Activated T-helper 17 cell treated with anti-CD3 and anti-CD28 coated beads, Interleukin-2, amount 50 U/mL, for 72 hours (primary cell): ENCODE measurements around the gene PSD. TPM values are rescaled to one million over a fixed set of nuclear protein-coding genes. Genes with fewer than 3 reads are reported as not detected.

Experiments
- ATAC-seq: fragments of 150-1000 bp; cut with Tn5 transposase; replicated peaks from 2 replicates; pipeline ENCODE4 v1.10.0; 2021; ENCODE audit warnings: mild to moderate bottlenecking, moderate library complexity
- H3K27ac Mint-ChIP-seq: one replicate; pipeline ENCODE4 v1.8.0; 2022; ENCODE audit warnings: mixed read lengths
- H3K27me3 Mint-ChIP-seq: one replicate; pipeline ENCODE4 v1.8.0; 2022; ENCODE audit warnings: mixed read lengths
- H3K36me3 Mint-ChIP-seq: one replicate; pipeline ENCODE4 v1.8.0; 2022; ENCODE audit warnings: low read depth, mild to moderate bottlenecking, mixed read lengths
- H3K4me1 Mint-ChIP-seq: one replicate; pipeline ENCODE4 v1.8.0; 2022; ENCODE audit warnings: mixed read lengths
- H3K4me3 Mint-ChIP-seq: one replicate; pipeline ENCODE4 v1.8.0; 2022; ENCODE audit warnings: mild to moderate bottlenecking, mixed read lengths
- H3K9me3 Mint-ChIP-seq: one replicate; pipeline ENCODE4 v1.8.0; 2022; ENCODE audit warnings: mixed read lengths
- total RNA-seq, 2 donors: library from RNA; stranded (reverse); gene quantifications; one replicate each; pipeline ENCODE4 v1.2.3, GENCODE V29; 2022

Gene PSD
- total RNA-seq, 2 donors from 2014 or later, result 3.0 to 8.0 TPM

DNA sequence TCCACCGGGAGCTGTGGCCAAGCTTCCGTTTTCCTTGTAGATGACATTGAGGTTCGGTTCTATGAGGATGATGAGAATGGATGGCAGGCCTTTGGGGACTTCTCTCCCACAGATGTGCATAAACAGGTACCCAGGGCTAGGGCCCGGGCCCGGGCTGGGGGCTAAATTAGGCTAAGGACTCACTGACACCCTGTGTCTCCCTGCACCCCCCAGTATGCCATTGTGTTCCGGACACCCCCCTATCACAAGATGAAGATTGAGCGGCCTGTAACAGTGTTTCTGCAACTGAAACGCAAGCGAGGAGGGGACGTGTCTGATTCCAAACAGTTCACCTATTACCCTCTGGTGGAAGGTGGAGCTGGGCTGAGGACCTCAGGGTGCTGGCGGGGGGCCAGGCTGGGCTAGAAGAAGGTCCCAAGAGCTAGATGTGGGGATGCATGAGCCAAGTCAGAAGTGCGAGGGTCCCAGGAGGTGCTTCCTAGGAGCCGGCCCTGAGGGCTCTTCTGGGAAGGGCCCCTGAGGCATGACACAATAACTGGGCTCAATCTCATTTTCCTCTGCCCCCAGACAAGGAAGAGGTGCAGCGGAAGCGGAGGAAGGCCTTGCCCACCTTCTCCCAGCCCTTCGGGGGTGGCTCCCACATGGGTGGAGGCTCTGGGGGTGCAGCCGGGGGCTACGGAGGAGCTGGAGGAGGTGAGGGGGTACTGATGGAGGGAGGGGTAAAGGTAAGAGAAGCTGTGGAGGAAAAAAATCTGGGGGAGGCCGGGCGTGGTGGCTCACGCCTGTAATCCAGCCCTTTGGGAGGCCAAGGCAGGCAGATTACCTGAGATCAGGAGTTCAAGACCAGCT is 20.2 kb downstream of the PSD start:
- Mint-ChIP-seq H3K4me1 (peaks cover 7% of the 10 kb centered on the region), H3K27me3 (no peaks in the 10 kb centered on the region), H3K4me3 (peak overlapping the region; percentile 98), H3K36me3 (peaks cover 86% of the 10 kb centered on the region), H3K27ac (peak overlapping the region; percentile 83), H3K9me3 (no peaks in the 10 kb centered on the region)
- no peak for ATAC-seq

DNA sequence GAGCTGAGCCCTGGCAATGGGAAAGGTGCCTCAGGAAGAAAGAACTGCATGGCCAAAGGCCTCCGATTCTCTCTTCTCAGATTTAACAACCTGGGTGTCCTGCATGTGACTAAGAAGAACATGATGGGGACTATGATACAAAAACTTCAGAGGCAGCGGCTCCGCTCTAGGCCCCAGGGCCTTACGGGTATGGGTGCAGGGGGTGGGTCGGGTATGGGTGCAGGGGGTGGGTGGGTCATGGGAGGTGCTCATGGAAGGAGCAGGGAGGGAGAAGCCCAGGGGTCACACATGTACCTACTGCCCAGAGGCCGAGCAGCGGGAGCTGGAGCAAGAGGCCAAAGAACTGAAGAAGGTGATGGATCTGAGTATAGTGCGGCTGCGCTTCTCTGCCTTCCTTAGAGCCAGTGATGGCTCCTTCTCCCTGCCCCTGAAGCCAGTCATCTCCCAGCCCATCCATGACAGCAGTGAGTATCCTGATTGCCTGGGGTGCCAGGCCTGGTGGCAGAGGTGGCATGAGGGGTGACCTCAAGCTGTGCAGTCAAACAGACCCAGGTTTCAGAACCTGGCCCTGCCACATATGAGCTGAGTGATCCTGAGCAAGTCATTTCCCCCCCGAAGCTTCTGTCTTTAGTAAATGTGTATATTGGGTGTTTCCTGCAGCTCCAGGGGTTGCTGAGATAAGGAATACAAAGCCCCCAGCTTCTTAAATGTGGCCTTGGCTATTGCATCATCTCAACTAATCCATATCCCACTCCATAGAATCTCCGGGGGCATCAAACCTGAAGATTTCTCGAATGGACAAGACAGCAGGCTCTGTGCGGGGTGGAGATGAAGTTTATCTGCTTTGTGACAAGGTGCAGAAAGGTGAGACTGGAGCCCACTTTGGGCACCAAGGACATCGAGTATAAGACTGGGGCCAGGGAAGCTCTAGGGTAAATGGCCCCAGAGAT is 21.1 kb downstream of the PSD start:
- Mint-ChIP-seq H3K27ac (peak overlapping the region; percentile 96), H3K4me1 (peaks cover 11% of the 10 kb centered on the region)

DNA sequence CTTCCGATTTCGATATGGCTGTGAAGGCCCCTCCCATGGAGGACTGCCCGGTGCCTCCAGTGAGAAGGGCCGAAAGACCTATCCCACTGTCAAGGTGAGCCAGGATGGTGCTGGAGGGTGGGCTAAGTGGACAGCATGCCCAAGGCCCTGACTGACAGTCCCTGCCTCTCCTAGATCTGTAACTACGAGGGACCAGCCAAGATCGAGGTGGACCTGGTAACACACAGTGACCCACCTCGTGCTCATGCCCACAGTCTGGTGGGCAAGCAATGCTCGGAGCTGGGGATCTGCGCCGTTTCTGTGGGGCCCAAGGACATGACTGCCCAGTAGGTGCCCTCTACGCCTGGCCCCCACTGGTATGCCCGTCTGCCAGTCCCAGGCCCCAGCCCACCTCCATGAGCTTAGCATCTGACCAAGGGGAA is 21.8 kb downstream of the PSD start:
- ATAC-seq, result no peak
- Mint-ChIP-seq H3K9me3 (no peaks in the 10 kb centered on the region), H3K4me3 (peak overlapping the region; percentile 98), H3K36me3 (peaks cover 77% of the 10 kb centered on the region), H3K4me1 (peaks cover 11% of the 10 kb centered on the region), H3K27me3 (no peaks in the 10 kb centered on the region), H3K27ac (peak overlapping the region; percentile 96)

More for the DNA sequence above, 21.1 kb downstream of the PSD start:
- no peak for ATAC-seq
- Mint-ChIP-seq H3K4me3 (peak overlapping the region; percentile 98), H3K9me3 (no peaks in the 10 kb centered on the region), H3K36me3 (peaks cover 84% of the 10 kb centered on the region), H3K27me3 (no peaks in the 10 kb centered on the region)

DNA sequence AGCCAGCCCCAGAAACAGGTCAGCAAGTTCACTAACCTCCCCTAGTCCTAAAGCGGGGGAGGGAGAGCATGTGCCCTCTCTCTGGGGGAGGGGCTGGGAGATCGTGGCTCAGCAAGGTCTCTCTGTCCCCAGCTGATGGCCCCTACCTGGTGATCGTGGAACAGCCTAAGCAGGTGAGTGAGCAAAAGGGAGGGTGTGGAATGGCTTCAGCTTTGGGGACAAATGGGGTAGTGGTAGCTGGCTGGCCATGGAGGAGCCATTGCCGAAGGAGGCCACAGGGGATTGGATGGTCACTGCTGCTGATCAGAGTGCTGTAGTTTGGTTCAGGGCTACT is 22.3 kb downstream of the PSD start:
- peaks cover 72% of the 10 kb centered on the region for H3K36me3 Mint-ChIP-seq
- no peaks in the 10 kb centered on the region for H3K27me3 Mint-ChIP-seq
- no peaks in the 10 kb centered on the region for H3K9me3 Mint-ChIP-seq
- H3K4me3 Mint-ChIP-seq, result peak overlapping the region; percentile 98
- ATAC-seq, result no peak
- peaks cover 11% of the 10 kb centered on the region for H3K4me1 Mint-ChIP-seq
- peak overlapping the region; percentile 96 for H3K27ac Mint-ChIP-seq

DNA sequence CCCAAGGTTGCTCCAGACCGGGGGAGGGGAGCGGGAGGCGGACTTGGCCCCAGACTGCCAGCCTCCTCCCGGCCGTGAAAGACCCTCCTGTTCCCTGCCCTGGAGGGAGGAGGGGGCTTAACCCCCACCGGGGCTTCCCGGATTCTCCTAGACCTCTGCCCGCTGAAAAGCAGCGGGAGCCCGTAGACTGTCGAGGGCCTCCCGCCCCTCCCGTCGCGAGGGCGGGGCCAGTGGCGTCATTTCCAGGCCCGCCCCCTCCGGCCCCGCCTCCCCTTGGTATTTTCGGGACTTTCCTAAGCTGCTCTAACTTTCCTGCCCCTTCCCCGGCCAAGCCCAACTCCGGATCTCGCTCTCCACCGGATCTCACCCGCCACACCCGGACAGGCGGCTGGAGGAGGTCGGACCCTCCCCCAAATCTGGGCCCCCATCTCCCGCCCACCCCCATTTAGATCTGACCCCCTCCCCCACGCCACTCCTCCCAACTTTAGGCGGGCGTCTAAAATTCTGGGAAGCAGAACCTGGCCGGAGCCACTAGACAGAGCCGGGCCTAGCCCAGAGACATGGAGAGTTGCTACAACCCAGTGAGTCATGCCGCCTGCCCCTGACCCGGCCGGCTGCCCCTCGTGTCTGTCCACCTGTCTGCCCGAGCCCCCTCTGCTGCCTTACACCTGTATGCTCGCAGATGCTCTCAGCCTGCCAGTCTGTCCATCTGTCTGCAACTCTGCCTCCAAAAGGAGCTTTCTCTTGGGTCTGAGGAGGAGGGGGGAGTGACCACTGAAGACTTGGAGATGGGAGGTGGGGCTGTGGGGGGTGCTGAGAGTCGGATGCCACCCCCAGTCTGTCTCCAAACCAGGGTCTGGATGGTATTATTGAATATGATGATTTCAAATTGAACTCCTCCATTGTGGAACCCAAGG is 22.9 kb downstream of the PSD start, which contains the start of gene NFKB2:
Gene NFKB2, plus strand, starts transcription at position 306 of the 917 bp plus-strand sequence. Its CDS starts 255 bp downstream, at position 561.
- peak; percentile 39 for ATAC-seq
- Mint-ChIP-seq H3K36me3 (peaks cover 66% of the 10 kb centered on the region), H3K4me1 (peaks cover 11% of the 10 kb centered on the region), H3K27me3 (no peaks in the 10 kb centered on the region), H3K27ac (peak within 1 kb of the TSS; percentile 96), H3K9me3 (no peaks in the 10 kb centered on the region), H3K4me3 (peak within 1 kb of the TSS; percentile 98)

DNA sequence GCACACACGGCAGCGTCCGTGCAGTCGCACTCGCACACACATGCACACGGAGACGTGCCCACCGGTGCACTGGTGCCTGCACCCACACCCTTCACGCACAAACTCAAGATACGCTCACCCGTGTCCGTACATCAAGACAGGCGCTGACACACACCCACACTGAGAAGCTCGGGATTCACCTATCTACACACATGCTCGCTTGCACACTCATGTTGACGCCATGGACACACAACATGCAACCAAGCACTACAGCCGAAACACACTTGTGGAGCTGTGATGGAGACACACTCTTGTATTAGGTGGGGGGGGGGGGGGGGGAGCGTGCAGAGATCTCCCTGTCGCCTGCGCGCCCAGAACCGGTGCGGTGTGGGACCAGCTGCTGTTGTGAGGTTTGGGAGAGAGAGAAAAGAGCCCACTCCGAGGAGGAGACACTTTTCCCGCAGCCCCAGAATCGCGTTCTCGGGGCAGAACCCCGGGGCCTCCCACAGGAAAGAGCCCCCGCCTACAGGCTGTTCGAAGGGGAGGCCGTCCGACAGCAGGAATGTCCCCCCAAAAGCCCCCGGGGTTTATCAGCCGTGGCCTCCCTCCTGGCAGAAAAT is 23.7 kb downstream of the PSD start:
- H3K27me3 Mint-ChIP-seq, result no peaks in the 10 kb centered on the region
- peak; percentile 25 for ATAC-seq
- peaks cover 11% of the 10 kb centered on the region for H3K4me1 Mint-ChIP-seq

DNA sequence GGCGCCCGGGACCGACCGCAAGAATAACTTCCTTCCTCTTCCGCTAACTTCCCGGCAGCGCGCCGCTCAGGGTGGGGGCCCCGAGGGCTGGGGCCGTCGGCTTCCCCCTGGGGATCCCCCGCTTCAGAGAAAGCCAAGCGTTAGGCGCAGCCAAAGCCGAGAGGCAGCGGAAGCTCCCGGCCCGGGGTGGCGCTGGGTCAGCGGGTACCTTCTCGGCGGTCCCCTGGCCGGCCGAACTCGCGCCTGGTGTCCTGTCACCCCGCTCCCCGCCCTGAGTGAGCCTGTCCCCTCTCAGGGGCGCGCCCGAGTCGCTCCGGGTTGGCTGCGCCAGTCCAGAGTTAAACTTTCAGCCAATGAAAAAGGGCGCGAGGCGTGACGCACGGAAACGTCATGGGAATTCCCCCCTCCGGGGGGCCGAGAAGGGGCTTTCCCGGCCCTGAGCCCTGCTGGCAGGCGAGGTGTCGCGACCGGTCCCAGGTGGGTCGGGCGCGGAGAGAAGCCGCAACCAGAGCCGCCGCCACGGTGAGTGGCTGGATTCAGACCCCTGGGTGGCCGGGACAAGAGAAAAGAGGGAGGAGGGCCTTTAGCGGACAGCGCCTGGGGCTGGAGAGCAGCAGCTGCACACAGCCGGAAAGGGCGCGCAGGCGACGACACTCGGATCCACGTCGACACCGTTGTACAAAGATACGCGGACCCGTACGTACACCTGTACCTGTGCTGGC is 24.3 kb downstream of the PSD start:
- Mint-ChIP-seq H3K9me3 (no peaks in the 10 kb centered on the region), H3K36me3 (peaks cover 52% of the 10 kb centered on the region), H3K27ac (peak overlapping the region; percentile 96), H3K27me3 (no peaks in the 10 kb centered on the region), H3K4me3 (peak overlapping the region; percentile 98), H3K4me1 (peaks cover 11% of the 10 kb centered on the region)
- peak; percentile 88 for ATAC-seq

More for the DNA sequence above, 23.7 kb downstream of the PSD start:
- Mint-ChIP-seq H3K4me3 (peak overlapping the region; percentile 98), H3K36me3 (peaks cover 58% of the 10 kb centered on the region), H3K27ac (peak overlapping the region; percentile 96), H3K9me3 (no peaks in the 10 kb centered on the region)

DNA sequence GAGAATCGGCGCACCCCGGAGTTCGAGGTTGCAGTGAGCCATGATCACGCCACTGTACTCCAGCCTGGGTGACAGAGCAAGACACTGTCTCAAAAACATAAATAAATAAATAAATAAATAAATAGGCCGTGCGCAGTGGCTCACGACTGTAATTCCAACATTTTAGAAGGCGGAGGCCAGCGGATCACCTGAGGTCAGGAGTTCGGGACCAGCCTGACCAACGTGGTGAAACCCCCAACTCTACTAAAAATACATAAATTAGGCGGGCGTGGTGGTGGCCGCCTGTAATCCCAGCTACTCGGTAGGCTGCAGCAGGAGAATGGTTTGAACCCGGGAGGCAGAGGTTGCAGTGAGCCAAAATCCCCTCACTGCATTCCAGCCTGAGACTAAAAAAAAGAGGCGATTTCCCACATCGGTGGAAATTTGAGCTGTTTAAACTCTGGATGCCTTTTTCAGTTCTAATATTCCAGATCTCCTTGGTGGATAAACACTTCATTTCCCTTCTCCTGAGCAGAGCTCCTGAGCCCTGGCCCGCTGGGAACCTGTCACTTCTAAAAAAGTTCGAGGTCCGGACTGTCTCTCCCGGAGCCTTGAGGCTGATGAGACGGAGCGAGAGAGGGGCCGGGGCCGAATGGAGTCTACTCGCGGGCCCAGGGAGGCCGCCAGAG is 25.0 kb downstream of the PSD start:
- H3K27me3 Mint-ChIP-seq, result no peaks in the 10 kb centered on the region
- H3K27ac Mint-ChIP-seq, result peak overlapping the region; percentile 96
- H3K4me3 Mint-ChIP-seq, result peak overlapping the region; percentile 98
- ATAC-seq, result no peak
- peaks cover 45% of the 10 kb centered on the region for H3K36me3 Mint-ChIP-seq
- peaks cover 15% of the 10 kb centered on the region for H3K4me1 Mint-ChIP-seq
- H3K9me3 Mint-ChIP-seq, result no peaks in the 10 kb centered on the region

DNA sequence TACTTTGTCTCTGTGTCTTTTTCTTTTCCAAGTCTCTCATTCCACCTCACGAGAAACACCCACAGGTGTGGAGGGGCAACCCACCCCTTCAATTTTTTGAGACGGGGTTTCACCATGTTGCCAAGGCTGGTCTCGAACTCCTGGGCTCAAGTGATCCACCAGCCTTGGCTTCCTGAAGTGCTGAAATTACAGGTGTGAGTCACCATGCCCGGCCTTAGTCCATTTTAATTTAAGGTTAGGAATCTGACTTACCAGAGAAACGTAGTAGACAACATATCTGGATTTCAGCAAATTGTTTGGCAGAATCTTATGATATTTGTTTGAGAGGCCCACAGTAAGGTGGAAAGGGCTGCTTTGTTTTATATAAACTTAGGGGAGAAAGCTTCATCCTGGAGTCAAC is 26.3 kb downstream of the PSD start:
- H3K9me3 Mint-ChIP-seq, result no peaks in the 10 kb centered on the region
- peak overlapping the region; percentile 98 for H3K4me3 Mint-ChIP-seq
- ATAC-seq, result no peak
- H3K4me1 Mint-ChIP-seq, result peaks cover 9% of the 10 kb centered on the region
- H3K36me3 Mint-ChIP-seq, result peaks cover 32% of the 10 kb centered on the region
- no peaks in the 10 kb centered on the region for H3K27me3 Mint-ChIP-seq
- peak overlapping the region; percentile 87 for H3K27ac Mint-ChIP-seq

DNA sequence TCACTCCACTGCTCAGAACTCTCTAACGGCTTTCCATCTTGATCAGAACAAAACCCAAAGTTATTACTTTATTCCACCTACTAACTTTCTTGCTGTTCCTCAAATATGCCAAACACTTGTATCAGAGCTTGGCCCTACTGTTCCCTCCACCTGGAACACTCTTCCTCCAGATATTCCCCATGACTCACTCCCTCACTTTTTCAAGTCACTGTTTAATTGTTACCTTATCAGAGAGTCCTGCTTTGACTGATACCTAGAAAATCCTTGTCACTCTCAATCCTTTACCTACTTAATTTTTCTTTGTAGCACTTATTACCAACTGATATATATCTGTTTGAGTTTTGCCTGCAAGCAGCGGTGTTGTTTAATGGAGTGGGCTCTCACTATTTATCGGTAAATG is 28.7 kb downstream of the PSD start:
- ATAC-seq, result no peak
- Mint-ChIP-seq H3K4me3 (no peak overlapping the region), H3K27ac (no peak overlapping the region), H3K36me3 (peaks cover 10% of the 10 kb centered on the region), H3K27me3 (no peaks in the 10 kb centered on the region), H3K9me3 (no peaks in the 10 kb centered on the region), H3K4me1 (peaks cover 9% of the 10 kb centered on the region)

DNA sequence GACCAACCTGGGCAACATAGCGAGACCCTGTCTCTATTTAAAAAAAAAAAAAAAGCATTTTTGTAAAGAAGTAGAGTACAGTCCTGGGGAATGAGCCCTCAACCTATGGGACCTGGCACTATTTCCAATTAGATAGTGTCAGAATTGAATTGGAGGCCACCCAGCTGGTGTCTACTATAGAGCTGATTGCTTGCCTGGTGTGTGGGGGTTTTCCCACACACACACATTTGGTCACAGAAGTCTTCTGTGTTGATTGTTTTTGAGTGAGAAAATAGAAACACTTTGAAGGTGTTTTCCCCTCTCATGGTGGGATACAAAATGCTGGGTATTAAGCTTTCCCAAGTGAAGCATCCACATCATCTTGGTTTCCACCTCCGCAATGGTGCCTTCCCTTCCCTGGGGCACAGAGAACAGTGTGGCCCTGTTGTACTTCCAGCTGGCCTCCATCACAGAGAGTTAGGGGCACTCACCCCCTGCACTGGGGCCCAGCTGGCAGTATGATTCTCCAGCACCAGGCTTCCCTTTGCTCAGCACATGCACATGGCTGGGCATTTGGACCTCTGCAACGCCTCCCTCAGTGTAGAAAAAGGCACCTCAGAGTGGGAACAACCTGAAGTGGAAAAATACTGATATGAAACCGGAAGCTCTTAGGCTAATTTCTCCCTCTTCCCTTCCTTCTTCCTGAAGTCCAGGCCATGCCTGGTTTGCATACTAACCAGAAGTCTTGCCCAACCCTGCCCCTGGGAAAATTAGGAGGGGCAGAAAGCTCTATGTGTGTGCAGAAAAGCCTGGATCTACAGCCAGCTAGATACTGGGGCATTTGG is 33.8 kb downstream of the PSD start:
- peaks cover 31% of the 10 kb centered on the region for H3K36me3 Mint-ChIP-seq
- ATAC-seq, result no peak
- H3K4me3 Mint-ChIP-seq, result no peak overlapping the region
- peaks cover 5% of the 10 kb centered on the region for H3K4me1 Mint-ChIP-seq
- no peaks in the 10 kb centered on the region for H3K27me3 Mint-ChIP-seq
- peak overlapping the region; percentile 11 for H3K27ac Mint-ChIP-seq
- no peaks in the 10 kb centered on the region for H3K9me3 Mint-ChIP-seq

DNA sequence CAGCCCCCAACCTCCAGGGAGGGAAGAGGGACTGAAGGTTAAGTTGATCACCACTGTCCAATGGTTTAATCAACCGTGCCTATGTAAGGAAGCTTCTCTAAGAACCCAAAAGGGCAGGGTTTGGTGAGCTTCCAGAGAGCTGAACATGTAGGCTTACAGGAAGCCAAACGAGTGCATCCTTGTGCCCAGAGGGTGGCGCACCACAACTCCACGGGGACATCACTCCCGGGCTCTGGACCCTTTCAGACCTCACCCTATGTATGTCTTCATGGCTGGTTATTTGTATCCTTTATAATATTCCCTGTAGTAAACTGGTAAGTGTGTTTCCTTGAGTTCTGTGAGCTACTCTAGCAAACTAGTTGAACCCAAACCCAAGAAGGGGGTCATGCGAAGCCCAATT is 34.5 kb downstream of the PSD start:
- Mint-ChIP-seq H3K27ac (peak overlapping the region; percentile 11), H3K9me3 (no peaks in the 10 kb centered on the region), H3K27me3 (no peaks in the 10 kb centered on the region), H3K4me3 (no peak overlapping the region), H3K4me1 (peaks cover 3% of the 10 kb centered on the region), H3K36me3 (peaks cover 38% of the 10 kb centered on the region)
- ATAC-seq, result peak; percentile 43
